ENCODE results near the gene CDC42BPB.

DNA sequence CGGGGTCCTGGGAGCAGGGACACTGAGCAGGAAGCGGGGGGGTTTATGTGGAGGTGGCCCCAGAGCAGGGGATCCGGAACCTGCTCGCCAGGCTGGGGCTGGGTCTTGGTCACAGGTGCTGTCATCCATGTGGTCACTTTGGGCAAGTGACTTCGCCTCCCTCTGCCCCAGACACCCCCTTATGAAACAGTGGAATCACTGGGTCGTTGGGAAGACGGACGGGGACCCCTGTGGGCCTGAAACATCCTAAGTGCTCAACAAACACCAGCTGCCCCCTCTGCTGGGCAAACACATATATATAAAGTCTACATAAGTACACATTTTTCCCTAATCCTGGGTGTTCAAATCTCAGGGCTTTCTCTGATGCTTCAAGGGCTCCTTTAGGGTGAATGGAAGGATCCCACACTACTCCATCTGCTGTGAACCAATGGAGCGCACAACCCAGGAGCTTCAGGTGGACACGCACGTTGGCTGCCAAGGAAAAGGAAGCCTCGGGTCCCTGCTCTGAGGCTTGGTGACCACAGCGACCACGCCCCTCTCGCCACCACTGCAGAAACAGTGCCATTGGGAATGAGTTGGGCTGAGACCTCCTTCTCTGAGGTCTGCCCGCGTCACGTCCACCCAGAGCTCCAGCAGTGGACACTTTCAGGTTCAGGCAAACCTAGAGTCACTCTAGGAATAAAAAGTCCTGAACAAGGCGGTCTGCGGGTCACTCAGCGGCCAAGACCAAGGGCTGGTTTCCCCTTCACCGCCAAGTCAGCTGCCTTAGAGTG, 54.6 kb downstream of the CDC42BPB start:
- TF ChIP-seq POLR2AphosphoS5 (IDR thresholded peaks at IDR 0.05; ENCODE audit: low read depth, low read length) = no peak
- no peak for TF ChIP-seq POLR2A (IDR thresholded peaks at IDR 0.05; ENCODE audit: low read depth, low read length)
